PC-9 (cell line): ENCODE data around the gene NUP210. TPM values are rescaled to one million over a fixed set of nuclear protein-coding genes. Genes with fewer than 3 reads are reported as not detected.

Experiments
- BruUV-seq: library from RNA; stranded (reverse); fragments of 400-500 nt; replicated peaks from 2 replicates; lab custom pipeline; 2021; lab: Mats Ljungman, UMichigan
- CTCF ChIA-PET: fragments of 300-600 bp; sonication (Branson Sonifier 250); formaldehyde crosslinking; loops from one replicate; lab custom pipeline; 2022; ENCODE audit warnings: antibody characterized with exemption; lab: Charles Lee
- POLR2A ChIA-PET: fragments of 300-600 bp; sonication (Branson Sonifier 250); formaldehyde crosslinking; loops from one replicate; lab custom pipeline; 2022; ENCODE audit warnings: antibody characterized with exemption; ENCODE audit not compliant: unreplicated experiment; lab: Charles Lee
- DNase-seq, 2 experiments: peaks; one replicate each; pipeline versions ENCODE4 v3.0.0 to v3.0.0-alpha.2; 2015 to 2022; ENCODE audit warnings: mixed read lengths in 1 of 2
- H2AFZ ChIP-seq: fragments of 200-600 bp; sonication (generic); 2 replicates; pipeline ENCODE4 v1.8.1; 2017; ENCODE audit warnings: antibody characterized with exemption
- H3F3A ChIP-seq: fragments of 200-600 bp; sonication (generic); 2 replicates; pipeline ENCODE4 v1.8.1; 2017; ENCODE audit warnings: antibody characterized with exemption, mild to moderate bottlenecking, low read depth; ENCODE audit not compliant: insufficient read depth
- H3K27ac ChIP-seq: fragments of 200-600 bp; sonication (generic); 2 replicates; pipeline ENCODE4 v1.6.1; 2016; ENCODE audit warnings: mixed run types
- H3K27me3 ChIP-seq: fragments of 200-600 bp; sonication (generic); 2 replicates; pipeline ENCODE4 v1.6.1; 2016; ENCODE audit warnings: low read depth, mixed run types; ENCODE audit not compliant: insufficient read depth
- H3K36me3 ChIP-seq: fragments of 200-600 bp; sonication (generic); 2 replicates; pipeline ENCODE4 v1.6.1; 2016; ENCODE audit warnings: low read depth, mixed run types
- H3K4me1 ChIP-seq: fragments of 200-600 bp; sonication (generic); replicated peaks from 2 replicates; pipeline ENCODE4 v1.6.1; 2016; ENCODE audit warnings: mixed run types; ENCODE audit not compliant: insufficient read depth
- H3K4me2 ChIP-seq: fragments of 200-600 bp; sonication (generic); 2 replicates; pipeline ENCODE4 v1.6.1; 2017; ENCODE audit warnings: mixed run types
- H3K4me3 ChIP-seq: fragments of 200-600 bp; sonication (generic); 2 replicates; pipeline ENCODE4 v1.6.1; 2016; ENCODE audit warnings: mixed run types
- H3K79me2 ChIP-seq: fragments of 200-600 bp; sonication (generic); 2 replicates; pipeline ENCODE4 v1.6.1; 2017; ENCODE audit warnings: low read depth, mixed run types
- H3K9me2 ChIP-seq: fragments of 200-600 bp; sonication (generic); 2 replicates; pipeline ENCODE4 v1.8.1; 2017; ENCODE audit warnings: mild to moderate bottlenecking; ENCODE audit not compliant: insufficient read depth
- H3K9me3 ChIP-seq: fragments of 200-600 bp; sonication (generic); 2 replicates; pipeline ENCODE4 v1.8.1; 2016; ENCODE audit warnings: low read depth; ENCODE audit not compliant: insufficient read depth
- H4K20me1 ChIP-seq: fragments of 200-600 bp; sonication (generic); 2 replicates; pipeline ENCODE4 v1.8.1; 2017; ENCODE audit not compliant: insufficient read depth
- CTCF ChIP-seq: fragments of 200-600 bp; sonication (generic); conservative IDR thresholded peaks from 2 replicates; pipeline ENCODE4 v1.6.1; 2017; ENCODE audit warnings: mixed run types, antibody characterized with exemption, mild to moderate bottlenecking, moderate library complexity
- EZH2 ChIP-seq: fragments of 200-600 bp; sonication (generic); IDR thresholded peaks from 2 replicates; pipeline ENCODE4 v1.8.0; 2017; ENCODE audit warnings: antibody characterized with exemption, low read depth
- intact Hi-C: fragments of 100-400 bp; cut with micrococcal nuclease; formaldehyde crosslinking; loops from one replicate; pipeline ENCODE4 v1.10.0; 2022; ENCODE audit not compliant: unreplicated experiment
- total RNA-seq: library from RNA; stranded (reverse); gene quantifications from 2 replicates; pipeline ENCODE4 v1.2.3, GENCODE V29; 2021

NUP210 gene
- total RNA-seq, 1 experiment from 2014 or later = 84.0 TPM

GRCh38 chr3:13353936-13354542, 66.1 kb downstream of the NUP210 start:
- H3F3A ChIP-seq = no peaks in the 10 kb centered on the region; the same call in 1 of the 2 replicates
- intact Hi-C loops = no loop called here
- H3K36me3 ChIP-seq = 0 out of 2 replicates have a peak, but pooled peaks cover 5% of the 10 kb centered on the region
- H3K79me2 ChIP-seq = no peaks in the 10 kb centered on the region
- BruUV-seq = no TSS peak
- TF ChIP-seq CTCF (peak; percentile 39; the same call in 1 of the 2 replicates), EZH2 (no peak)
- H3K9me2 ChIP-seq = no peaks in the 10 kb centered on the region
- no peaks in the 10 kb centered on the region for H3K4me1 ChIP-seq
- H4K20me1 ChIP-seq = no peaks in the 10 kb centered on the region
- POLR2A ChIA-PET = no interaction called here
- H3K27ac ChIP-seq = no peak overlapping the region
- H2AFZ ChIP-seq = no peak overlapping the region
- CTCF ChIA-PET = interaction anchor here (0.7 to 0.9 kb wide), 2 partner anchors 98 to 161 kb away, joined by 3 to 4 read pairs; no protein-coding TSS in a partner anchor
- no peak overlapping the region for H3K4me3 ChIP-seq
- H3K27me3 ChIP-seq = no peaks in the 10 kb centered on the region
- no peak overlapping the region for H3K4me2 ChIP-seq
- no peaks in the 10 kb centered on the region for H3K9me3 ChIP-seq
- no peak for DNase-seq

GRCh38 chr3:13353506-13353905, 66.6 kb downstream of the NUP210 start:
- Histone ChIP-seq H3K9me2 (no peaks in the 10 kb centered on the region), H3K27ac (no peak overlapping the region), H3K36me3 (0 out of 2 replicates have a peak, but pooled peaks cover 5% of the 10 kb centered on the region), H3K79me2 (no peaks in the 10 kb centered on the region), H4K20me1 (no peaks in the 10 kb centered on the region), H3K9me3 (no peaks in the 10 kb centered on the region), H3K4me3 (no peak overlapping the region), H3K27me3 (no peaks in the 10 kb centered on the region), H2AFZ (no peak overlapping the region), H3K4me2 (no peak overlapping the region), H3F3A (no peaks in the 10 kb centered on the region; the same call in 1 of the 2 replicates), H3K4me1 (no peaks in the 10 kb centered on the region)
- no peak for TF ChIP-seq CTCF
- no peak for TF ChIP-seq EZH2
- ChIA-PET CTCF (interaction anchor here (0.7 to 0.9 kb wide), 2 partner anchors 99 to 160 kb away, joined by 3 to 4 read pairs; no protein-coding TSS in a partner anchor), POLR2A (no interaction called here)
- no TSS peak for BruUV-seq
- intact Hi-C loops = no loop called here
- DNase-seq = no peak

GRCh38 chr3:13352621-13353131, 67.4 kb downstream of the NUP210 start:
- TF ChIP-seq EZH2 (no peak), CTCF (no peak)
- ChIA-PET POLR2A (no interaction called here), CTCF (no interaction called here)
- no peaks in the 10 kb centered on the region for H3K9me2 ChIP-seq
- H3K4me2 ChIP-seq = no peak overlapping the region
- H3K4me1 ChIP-seq = no peaks in the 10 kb centered on the region
- no peaks in the 10 kb centered on the region for H3K79me2 ChIP-seq
- intact Hi-C loops = no loop called here
- DNase-seq = no peak
- no peaks in the 10 kb centered on the region for H4K20me1 ChIP-seq
- no peak overlapping the region for H2AFZ ChIP-seq
- peaks cover 5% of the 10 kb centered on the region; the same call in 1 of the 2 replicates for H3K36me3 ChIP-seq
- no peaks in the 10 kb centered on the region; the same call in 1 of the 2 replicates for H3F3A ChIP-seq
- no peaks in the 10 kb centered on the region for H3K27me3 ChIP-seq
- H3K9me3 ChIP-seq = no peaks in the 10 kb centered on the region
- no peak overlapping the region for H3K4me3 ChIP-seq
- peak overlapping the region; percentile 25; the same call in 1 of the 2 replicates for H3K27ac ChIP-seq
- BruUV-seq = no TSS peak
